Cerebellar nuclear complex (tissue), 1 donor: ENCODE results near the gene ADAMTS15.

ENCODE experiments used
- DNase-seq, 2 experiments: peaks; one replicate each; lab custom pipeline; 2025; lab: John Stamatoyannopoulos, UW

ADAMTS15 gene

DNA sequence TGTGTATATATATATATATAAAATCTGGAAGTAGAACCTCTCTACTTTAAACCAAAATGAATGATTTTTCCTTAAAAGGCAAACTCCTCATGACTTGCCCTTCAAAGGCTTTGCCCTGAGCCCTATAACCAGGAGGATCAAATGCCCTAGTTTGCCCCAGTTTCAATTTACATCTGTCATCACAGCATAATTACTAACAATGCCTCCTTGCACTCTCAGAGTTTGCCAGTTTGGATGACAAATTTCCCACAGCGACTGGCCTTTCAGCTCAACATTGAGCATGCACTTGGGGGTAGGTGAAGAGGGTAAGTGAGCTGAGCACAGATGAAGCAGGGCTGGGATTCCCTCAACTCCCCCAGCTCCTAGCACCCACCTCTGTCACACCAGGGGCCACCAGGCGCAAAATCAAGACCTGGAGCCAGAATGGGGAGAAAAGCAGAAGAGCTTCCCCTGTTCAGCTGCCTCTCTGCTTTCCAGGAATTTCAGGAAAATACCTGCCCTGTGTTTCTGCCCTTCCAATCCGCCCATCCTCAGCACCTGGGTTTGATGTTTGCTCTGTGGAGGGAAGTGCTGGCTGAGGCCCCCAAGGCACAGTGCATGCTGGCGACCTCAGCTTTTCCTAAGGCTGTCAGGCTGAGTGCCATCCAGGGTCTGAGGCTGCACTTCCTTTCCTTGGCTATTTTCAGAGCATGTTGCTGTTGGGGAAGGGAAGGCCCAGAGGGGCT, 67.5 kb downstream of the ADAMTS15 start:
- no peak for DNase-seq

- no peak for DNase-seq
These were observed 68.4 kb downstream of the ADAMTS15 start for GRCh38 chr11:130516554-130517505.

- DNase-seq: no peak
These were observed 69.8 kb downstream of the ADAMTS15 start for GRCh38 chr11:130518164-130518680.

DNA sequence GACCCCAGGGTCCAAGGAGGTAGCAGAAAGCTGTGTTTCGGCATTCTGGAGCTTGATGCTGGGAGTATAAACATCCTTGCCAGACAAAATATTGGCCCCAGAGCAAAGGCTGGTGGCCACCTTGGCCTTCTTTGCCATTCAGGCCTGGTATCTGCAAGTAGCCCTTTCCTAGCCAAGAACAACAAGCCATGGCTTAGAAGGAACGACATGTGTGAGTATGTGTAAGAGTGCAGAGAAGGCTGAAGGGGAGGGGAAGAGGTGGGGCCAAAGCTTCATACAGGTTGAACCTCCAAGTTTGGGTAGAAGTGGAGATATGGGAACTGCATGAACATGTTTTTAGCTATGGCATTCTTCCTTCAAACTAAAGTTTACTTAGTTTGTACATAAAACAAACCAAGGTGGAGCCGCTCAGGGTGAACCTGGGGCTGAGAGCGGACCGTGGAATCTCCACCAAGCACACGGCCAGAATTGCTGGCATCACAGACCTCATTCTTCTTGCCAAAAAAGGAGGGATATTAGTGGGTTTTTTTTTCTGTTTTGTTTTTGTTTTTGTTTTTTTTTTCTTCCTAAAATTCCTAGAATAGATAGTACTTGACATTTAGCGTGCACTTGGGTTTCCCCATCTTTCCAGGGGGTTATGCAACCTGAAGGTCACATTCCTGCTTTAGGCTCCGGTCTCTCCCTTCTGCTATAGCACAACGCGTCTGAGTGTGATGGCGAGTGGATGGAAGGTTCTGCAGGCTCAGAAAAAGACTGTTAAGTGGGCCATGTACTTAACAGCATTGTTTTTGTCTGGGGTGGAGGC, 70.9 kb downstream of the ADAMTS15 start:
- DNase-seq: no peak

DNA sequence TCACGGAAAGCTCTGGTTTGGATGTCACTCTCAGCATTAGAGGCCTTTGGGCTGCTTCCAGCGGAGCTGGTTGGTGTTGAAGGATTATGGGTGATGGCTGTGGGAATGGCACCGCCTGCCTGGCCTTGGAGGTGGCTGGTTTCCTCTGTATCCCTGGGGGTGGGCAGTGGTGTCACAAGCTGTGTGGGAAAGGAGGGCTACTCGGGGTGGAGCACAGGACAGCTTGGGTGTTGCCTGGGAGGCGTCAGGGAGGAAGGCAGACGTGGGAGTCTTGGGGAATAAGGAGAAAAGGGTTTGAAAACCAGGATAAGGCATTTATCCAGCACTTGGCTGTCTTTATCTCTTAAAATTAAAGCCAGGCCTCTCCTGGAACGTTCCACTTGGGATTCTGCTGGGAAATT, 71.8 kb downstream of the ADAMTS15 start:
- DNase-seq: no peak

DNA sequence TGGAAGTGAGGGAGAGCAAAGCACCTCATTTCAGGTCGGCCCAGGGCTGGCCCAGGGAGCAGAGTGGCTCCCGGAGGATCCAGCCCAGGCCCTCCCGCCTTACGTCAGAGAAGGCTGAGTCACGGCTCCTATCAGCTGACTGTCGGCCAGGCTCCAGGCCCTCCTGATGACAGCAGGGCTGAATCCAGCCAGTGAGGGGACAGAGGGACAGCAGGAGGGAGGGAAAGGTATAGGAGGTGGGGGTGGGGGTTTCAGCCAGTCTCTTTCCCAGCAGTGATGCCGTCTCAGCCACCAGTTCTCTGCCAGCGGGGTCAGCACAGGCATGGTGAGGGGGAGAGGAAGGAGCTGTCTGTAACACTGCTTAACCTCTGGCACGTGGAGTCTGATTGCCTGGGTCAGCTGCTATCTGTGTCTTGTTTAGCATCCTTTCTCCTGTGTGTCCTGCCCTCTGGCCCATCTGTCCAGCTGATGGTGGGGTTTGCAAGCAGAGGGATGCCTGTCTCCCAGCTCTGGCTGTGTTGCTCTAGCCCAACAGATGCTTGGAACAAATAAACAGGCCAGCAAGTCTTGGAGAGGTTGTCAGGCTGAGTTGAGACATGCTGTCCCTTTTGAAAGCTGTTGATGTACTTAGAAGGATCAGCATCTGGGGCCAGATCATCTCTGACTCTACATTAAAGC, 74.0 kb downstream of the ADAMTS15 start:
- no peak for DNase-seq

GRCh38 chr11:130523166-130523565, 74.7 kb downstream of the ADAMTS15 start:
- no peak for DNase-seq

GRCh38 chr11:130523609-130524008, 75.2 kb downstream of the ADAMTS15 start:
- DNase-seq: no peak

DNA sequence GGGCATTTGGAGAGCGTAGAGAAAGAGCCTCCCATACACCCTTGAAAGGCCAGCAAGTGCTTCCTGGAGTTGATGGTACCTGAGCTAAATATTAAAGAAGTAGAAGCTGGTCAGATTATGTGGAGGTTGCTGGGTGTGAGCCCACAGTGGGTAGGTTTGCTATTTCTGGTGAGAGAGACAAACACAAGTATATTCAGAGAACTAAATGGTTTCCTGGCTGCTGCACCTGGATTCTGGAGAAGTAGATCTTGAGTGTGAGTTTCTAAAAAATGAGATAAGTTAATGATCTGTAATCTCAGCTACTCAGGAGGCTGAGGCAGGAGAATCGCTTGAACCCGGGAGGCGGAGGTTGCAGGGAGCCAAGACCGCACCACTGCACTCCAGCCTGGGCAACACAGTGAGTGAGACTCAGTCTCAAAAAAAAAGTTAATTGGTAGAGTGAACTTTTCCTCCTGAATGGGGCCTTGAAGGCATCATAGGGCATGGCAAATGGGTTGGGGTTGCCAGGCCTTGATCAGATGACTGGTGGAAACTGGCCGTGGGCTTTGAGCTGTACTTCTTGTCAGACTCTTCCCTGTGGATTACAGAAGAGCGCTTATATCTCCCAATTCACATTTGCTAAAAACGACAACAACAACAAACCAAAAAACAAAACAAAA, 75.8 kb downstream of the ADAMTS15 start:
- DNase-seq: no peak

DNA sequence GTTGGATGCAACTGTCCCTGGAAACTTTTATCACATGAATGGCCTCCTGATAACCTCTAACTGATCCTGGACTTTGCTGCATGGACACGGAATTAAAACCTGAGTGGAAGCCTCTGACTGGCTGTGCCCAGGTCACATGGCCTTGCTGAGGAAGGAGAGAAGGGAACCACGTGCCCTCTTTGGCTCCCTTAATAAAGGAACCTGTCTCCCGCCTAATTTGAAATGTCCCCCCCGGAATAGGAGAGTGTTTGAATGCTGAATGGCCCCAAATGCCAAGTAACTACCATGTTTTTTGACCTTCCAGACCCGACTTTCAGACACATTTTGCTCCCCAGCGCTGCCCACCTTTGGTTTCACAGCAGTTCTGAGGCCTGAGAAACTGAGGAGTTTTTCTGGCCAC, 76.9 kb downstream of the ADAMTS15 start:
- no peak for DNase-seq
